HUES6 (cell line): ENCODE data around the gene TAF7.
"Not testable (repeated sequence)": the region's sequence is repeated elsewhere in the genome, so short reads cannot be mapped to it uniquely, and the experiment has no call there.

Experiments used
- H3K27ac ChIP-seq: 2 replicates; pipeline ENCODE4 v1.7.0; 2013; ENCODE audit warnings: low read depth, mild to moderate bottlenecking, low read length, inconsistent platforms
- H3K27me3 ChIP-seq: 2 replicates; pipeline ENCODE4 v1.6.1; 2013; ENCODE audit warnings: low read length; ENCODE audit not compliant: control insufficient read depth, insufficient read depth
- H3K36me3 ChIP-seq: 2 replicates; pipeline ENCODE4 v1.6.1; 2013; ENCODE audit warnings: low read length; ENCODE audit not compliant: control insufficient read depth, insufficient read depth
- H3K4me1 ChIP-seq: 2 replicates; pipeline ENCODE4 v1.6.1; 2013; ENCODE audit warnings: low read length; ENCODE audit not compliant: control insufficient read depth, insufficient read depth
- H3K4me3 ChIP-seq: 2 replicates; pipeline ENCODE4 v1.5.1; 2013; ENCODE audit warnings: low read depth, low read length
- H3K9ac ChIP-seq: one replicate; pipeline ENCODE4 v1.6.1; 2013; ENCODE audit warnings: mild to moderate bottlenecking, low read length
- H3K9me3 ChIP-seq: 2 replicates; pipeline ENCODE4 v1.6.1; 2013; ENCODE audit warnings: low read depth, low read length; ENCODE audit not compliant: control insufficient read depth, insufficient read depth

TAF7 gene

GRCh38 chr5:141332571-141332970 is 12.0 kb upstream of the TAF7 start:
- H3K9ac ChIP-seq, H3K27me3 ChIP-seq, H3K4me1 ChIP-seq, H3K4me3 ChIP-seq, H3K36me3 ChIP-seq, H3K27ac ChIP-seq: not testable (repeated sequence)
- H3K9me3 ChIP-seq: peaks cover 33% of the 10 kb centered on the region

- Histone ChIP-seq H3K9ac (no peak within 1 kb of the TSS), H3K27me3 (no peaks in the 10 kb centered on the region), H3K4me1 (no peaks in the 10 kb centered on the region), H3K27ac (no peak within 1 kb of the TSS), H3K9me3 (peaks cover 33% of the 10 kb centered on the region), H3K36me3 (no peaks in the 10 kb centered on the region), H3K4me3 (no peak within 1 kb of the TSS; the same call in 1 of the 2 replicates)
Measured at GRCh38 chr5:141330299-141331080, 9.9 kb upstream of the TAF7 start, which contains the start of gene PCDHGA1. Gene PCDHGA1 (plus strand): TSS chr5:141330514.

- Histone ChIP-seq H3K4me1 (no peaks in the 10 kb centered on the region), H3K9me3 (peaks cover 30% of the 10 kb centered on the region), H3K27me3 (no peaks in the 10 kb centered on the region), H3K27ac (no peak overlapping the region), H3K36me3 (no peaks in the 10 kb centered on the region), H3K4me3 (no peak overlapping the region), H3K9ac (no peak overlapping the region)
Measured at GRCh38 chr5:141328231-141328630, 7.6 kb upstream of the TAF7 start.

GRCh38 chr5:141326088-141326854 is 5.7 kb upstream of the TAF7 start:
- peak overlapping the region; percentile 51 for H3K4me3 ChIP-seq
- H3K27me3 ChIP-seq: no peaks in the 10 kb centered on the region
- no peaks in the 10 kb centered on the region for H3K36me3 ChIP-seq
- no peaks in the 10 kb centered on the region for H3K4me1 ChIP-seq
- peaks cover 13% of the 10 kb centered on the region for H3K9me3 ChIP-seq
- no peak overlapping the region for H3K27ac ChIP-seq
- H3K9ac ChIP-seq: peak overlapping the region; percentile 57

GRCh38 chr5:141322261-141322660 is 1.7 kb upstream of the TAF7 start:
- no peak overlapping the region for H3K4me3 ChIP-seq
- H3K9me3 ChIP-seq: peaks cover 24% of the 10 kb centered on the region
- H3K4me1 ChIP-seq: no peaks in the 10 kb centered on the region

GRCh38 chr5:141319699-141320098 is 885 bp downstream of the TAF7 start:
- H3K27me3 ChIP-seq: no peaks in the 10 kb centered on the region
- H3K4me3 ChIP-seq: peak overlapping the region; percentile 89
- H3K27ac ChIP-seq: no peak overlapping the region
- H3K4me1 ChIP-seq: no peaks in the 10 kb centered on the region
- peak overlapping the region; percentile 96 for H3K9ac ChIP-seq
- peaks cover 32% of the 10 kb centered on the region for H3K9me3 ChIP-seq
- peaks cover 34% of the 10 kb centered on the region for H3K36me3 ChIP-seq

More at GRCh38 chr5:141322261-141322660, 1.7 kb upstream of the TAF7 start:
- no peaks in the 10 kb centered on the region for H3K27me3 ChIP-seq
- H3K27ac ChIP-seq: no peak overlapping the region
- H3K36me3 ChIP-seq: peaks cover 23% of the 10 kb centered on the region
- no peak overlapping the region for H3K9ac ChIP-seq

GRCh38 chr5:141319202-141319601 is 1.4 kb downstream of the TAF7 start:
- H3K27ac ChIP-seq: no peak overlapping the region
- H3K36me3 ChIP-seq: peaks cover 34% of the 10 kb centered on the region
- no peak overlapping the region for H3K9ac ChIP-seq
- peak overlapping the region; percentile 89 for H3K4me3 ChIP-seq
- no peaks in the 10 kb centered on the region for H3K4me1 ChIP-seq
- peaks cover 34% of the 10 kb centered on the region for H3K9me3 ChIP-seq
- no peaks in the 10 kb centered on the region for H3K27me3 ChIP-seq

- not testable (repeated sequence) for H3K9ac ChIP-seq, H3K27me3 ChIP-seq, H3K4me3 ChIP-seq, H3K27ac ChIP-seq, H3K4me1 ChIP-seq
- Histone ChIP-seq H3K36me3 (peaks cover 34% of the 10 kb centered on the region), H3K9me3 (peaks cover 34% of the 10 kb centered on the region)
Measured at GRCh38 chr5:141316963-141317362, 3.6 kb downstream of the TAF7 start.

- Histone ChIP-seq H3K4me1 (no peaks in the 10 kb centered on the region), H3K27me3 (no peaks in the 10 kb centered on the region), H3K9me3 (peaks cover 21% of the 10 kb centered on the region), H3K9ac (no peak overlapping the region), H3K4me3 (no peak overlapping the region), H3K27ac (no peak overlapping the region), H3K36me3 (peaks cover 21% of the 10 kb centered on the region)
Measured at GRCh38 chr5:141313711-141314110, 6.9 kb downstream of the TAF7 start.

GRCh38 chr5:141306630-141307029 is 14.0 kb downstream of the TAF7 start:
- Histone ChIP-seq H3K9ac (no peak overlapping the region), H3K9me3 (peaks cover 20% of the 10 kb centered on the region), H3K4me3 (no peak overlapping the region), H3K27me3 (no peaks in the 10 kb centered on the region), H3K27ac (no peak overlapping the region), H3K36me3 (no peaks in the 10 kb centered on the region), H3K4me1 (no peaks in the 10 kb centered on the region)

GRCh38 chr5:141303756-141304155 is 16.8 kb downstream of the TAF7 start, which contains the start of gene SLC25A2:
Gene SLC25A2 (minus strand): TSS chr5:141304049. CDS start chr5:141303865, 184 bp downstream.
- Histone ChIP-seq H3K27me3 (no peaks in the 10 kb centered on the region), H3K4me1 (no peaks in the 10 kb centered on the region), H3K9ac (no peak within 1 kb of the TSS), H3K4me3 (no peak within 1 kb of the TSS), H3K9me3 (peaks cover 20% of the 10 kb centered on the region), H3K27ac (no peak within 1 kb of the TSS), H3K36me3 (no peaks in the 10 kb centered on the region)
